Fibroblast of lung (primary cell): ENCODE results near the gene EXOC5. TPM values are rescaled to one million over a fixed set of nuclear protein-coding genes. Genes with fewer than 3 reads are reported as not detected.

Experiments used
- DNase-seq, 2 donors: peaks; one replicate each; pipeline versions ENCODE4 v3.0.0 to v3.0.0-alpha.2; 2010; ENCODE audit warnings: low read depth in 2 of 2
- H2AFZ ChIP-seq: 2 replicates; pipeline ENCODE4 v1.5.1; 2012; ENCODE audit warnings: low read length, control low read depth, inconsistent platforms
- H3K27ac ChIP-seq: 2 replicates; pipeline ENCODE4 v1.5.1; 2011; ENCODE audit warnings: low read length, control low read depth; ENCODE audit not compliant: insufficient read depth
- H3K27me3 ChIP-seq: 2 replicates; pipeline ENCODE4 v1.5.1; 2011; ENCODE audit warnings: mild to moderate bottlenecking, low read length; ENCODE audit not compliant: control insufficient read depth, insufficient read depth
- H3K36me3 ChIP-seq: 2 replicates; pipeline ENCODE4 v1.5.1; 2011; ENCODE audit warnings: low read length; ENCODE audit not compliant: control insufficient read depth, insufficient read depth
- H3K4me1 ChIP-seq: 2 replicates; pipeline ENCODE4 v1.5.1; 2011; ENCODE audit warnings: low read length; ENCODE audit not compliant: control insufficient read depth, insufficient read depth; ENCODE audit errors: extremely low read depth
- H3K4me2 ChIP-seq: 2 replicates; pipeline ENCODE4 v1.5.1; 2011; ENCODE audit warnings: low read length, control low read depth; ENCODE audit not compliant: insufficient read depth; ENCODE audit errors: extremely low read depth
- H3K4me3 ChIP-seq, 4 experiments: fragments of 200-600 bp in 1 of 4; sonication (generic) in 1 of 4; replicated peaks in 1 of 4; 2 replicates each; pipeline ENCODE4 v1.5.1; 2011 to 2016; ENCODE audit warnings: low read length in 4 of 4, low read depth in 3 of 4, mild to moderate bottlenecking in 3 of 4, control low read depth in 2 of 4, inconsistent platforms in 1 of 4, mixed read lengths in 1 of 4; ENCODE audit not compliant: insufficient read depth in 1 of 4; ENCODE audit errors: control extremely low read depth in 1 of 4
- H3K79me2 ChIP-seq: 2 replicates; pipeline ENCODE4 v1.5.1; 2012; ENCODE audit warnings: mild to moderate bottlenecking, low read length, inconsistent platforms; ENCODE audit not compliant: control insufficient read depth, insufficient read depth
- H3K9ac ChIP-seq: 2 replicates; pipeline ENCODE4 v1.5.1; 2011; ENCODE audit warnings: mild to moderate bottlenecking, low read length, control low read depth; ENCODE audit not compliant: insufficient read depth
- H3K9me3 ChIP-seq: 2 replicates; pipeline ENCODE4 v1.5.1; 2012; ENCODE audit warnings: low read depth, low read length; ENCODE audit not compliant: control insufficient read depth, insufficient read depth
- H4K20me1 ChIP-seq: 2 replicates; pipeline ENCODE4 v1.5.1; 2011; ENCODE audit warnings: low read length; ENCODE audit not compliant: control insufficient read depth, insufficient read depth; ENCODE audit errors: extremely low read depth
- CTCF ChIP-seq, 2 donors: IDR thresholded peaks in 1 of 2; conservative IDR thresholded peaks in 1 of 2; 1 replicate in 1 of 2; 2 replicates in 1 of 2; pipeline ENCODE4 v1.5.1; 2011 to 2012; ENCODE audit warnings: low read length in 2 of 2, control low read depth in 1 of 2, inconsistent platforms in 1 of 2, low read depth in 1 of 2, mild to moderate bottlenecking in 1 of 2
- EZH2 ChIP-seq: IDR thresholded peaks from 2 replicates; pipeline ENCODE4 v1.5.1; 2012; ENCODE audit warnings: low read length, control low read depth, mild to moderate bottlenecking; ENCODE audit errors: missing control alignments
- polyA plus RNA-seq, 2 donors: library from polyadenylated mRNA; depleted of rRNA in 1 of 2; stranded (reverse) in 1 of 2; unstranded in 1 of 2; fragments of >200 nt; gene quantifications; 2 replicates each; pipeline ENCODE4 v1.2.1, GENCODE V29; 2011 to 2012; ENCODE audit warnings: missing spikeins in 1 of 2
- total RNA-seq: library from RNA; depleted of rRNA; stranded (reverse); fragments of >200 nt; gene quantifications from 2 replicates; pipeline ENCODE4 v1.2.1, GENCODE V29; 2014

The EXOC5 gene
- total and polyA plus RNA-seq, 2 donors (not counting 1 experiment from before 2014, with no cell fraction given), result 38.0 to 84.0 TPM

DNA sequence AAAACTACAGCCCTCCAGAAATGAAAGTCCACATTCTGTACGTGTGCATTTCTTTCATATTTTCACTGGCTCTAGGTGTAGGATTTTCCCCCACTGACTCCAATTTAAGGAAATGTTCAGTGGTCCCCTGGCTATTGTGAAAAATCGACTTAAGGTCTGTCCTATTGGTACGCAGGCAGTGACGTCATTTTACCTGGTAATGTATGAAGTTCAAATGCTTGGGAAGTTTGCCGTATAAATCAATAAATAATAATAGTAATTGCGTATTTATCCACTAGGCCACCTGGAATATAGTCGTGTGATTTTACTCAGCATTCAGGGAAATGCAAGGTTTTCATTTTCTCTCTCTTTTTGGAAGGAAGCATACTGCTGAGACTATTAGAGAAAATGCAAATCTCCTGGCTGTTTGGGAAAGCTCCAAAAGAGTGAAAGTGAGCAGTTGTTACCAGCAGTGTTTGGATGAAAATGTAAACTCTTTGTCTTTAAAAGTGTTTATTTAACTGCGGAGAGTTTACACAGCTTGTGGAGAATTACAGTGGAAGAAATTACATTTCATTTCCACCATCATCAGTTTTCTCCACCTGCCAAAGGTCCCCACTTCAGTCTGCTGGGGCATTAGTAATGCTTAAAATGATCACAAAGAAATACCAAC lies 107.0 kb downstream of the EXOC5 start:
- no peak overlapping the region for H3K9ac ChIP-seq
- H3K9me3 ChIP-seq, result no peaks in the 10 kb centered on the region
- no peak for DNase-seq
- no peak overlapping the region for H3K27ac ChIP-seq
- H3K4me1 ChIP-seq, result no peaks in the 10 kb centered on the region
- H3K4me2 ChIP-seq, result no peak overlapping the region
- H3K4me3 ChIP-seq, result no peak overlapping the region
- no peak overlapping the region for H2AFZ ChIP-seq
- H3K79me2 ChIP-seq, result no peaks in the 10 kb centered on the region
- H4K20me1 ChIP-seq, result no peaks in the 10 kb centered on the region
- TF ChIP-seq EZH2, result no peak
- no peak for TF ChIP-seq CTCF (conservative IDR thresholded peaks at IDR 0.05 in 1 of 2, IDR thresholded peaks at IDR 0.05 in 1 of 2; ENCODE audit: low read depth in 1 of 2, low read length in 2 of 2)
- no peaks in the 10 kb centered on the region for H3K36me3 ChIP-seq
- H3K27me3 ChIP-seq, result no peaks in the 10 kb centered on the region

DNA sequence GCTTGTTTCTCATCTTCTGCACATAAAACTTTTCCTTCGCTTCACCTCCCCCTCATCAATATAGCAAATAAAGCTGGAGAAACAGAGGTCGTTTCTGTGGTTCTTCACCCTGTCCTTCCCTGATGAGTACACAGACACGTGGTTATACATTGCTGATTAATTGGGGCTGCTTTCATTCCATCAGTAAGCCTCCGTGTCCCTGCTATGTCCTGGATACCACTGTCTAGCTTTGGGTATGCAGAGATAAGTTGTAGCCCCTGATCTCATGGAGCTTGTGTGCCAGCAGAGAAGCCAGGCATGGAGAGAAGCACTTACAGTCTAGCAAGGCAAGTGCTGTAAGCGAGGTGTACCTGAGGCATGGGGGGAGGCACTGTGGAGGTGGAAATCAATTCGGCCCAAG lies 108.4 kb downstream of the EXOC5 start:
- no peaks in the 10 kb centered on the region for H3K27me3 ChIP-seq
- no peak for TF ChIP-seq CTCF (conservative IDR thresholded peaks at IDR 0.05 in 1 of 2, IDR thresholded peaks at IDR 0.05 in 1 of 2; ENCODE audit: low read depth in 1 of 2, low read length in 2 of 2)
- no peak for TF ChIP-seq EZH2
- no peak overlapping the region for H3K4me3 ChIP-seq
- H3K9ac ChIP-seq, result no peak overlapping the region
- no peak for DNase-seq
- H3K4me1 ChIP-seq, result no peaks in the 10 kb centered on the region
- H3K9me3 ChIP-seq, result no peaks in the 10 kb centered on the region
- no peak overlapping the region for H3K4me2 ChIP-seq
- H2AFZ ChIP-seq, result no peak overlapping the region
- no peaks in the 10 kb centered on the region for H3K79me2 ChIP-seq
- no peaks in the 10 kb centered on the region for H4K20me1 ChIP-seq
- H3K36me3 ChIP-seq, result no peaks in the 10 kb centered on the region
- H3K27ac ChIP-seq, result no peak overlapping the region

GRCh38 chr14:57153286-57153685 lies 115.4 kb downstream of the EXOC5 start:
- no peaks in the 10 kb centered on the region for H4K20me1 ChIP-seq
- no peaks in the 10 kb centered on the region for H3K27me3 ChIP-seq
- H3K36me3 ChIP-seq, result no peaks in the 10 kb centered on the region
- no peak overlapping the region for H3K9ac ChIP-seq
- no peak overlapping the region for H3K4me3 ChIP-seq
- H3K4me2 ChIP-seq, result no peak overlapping the region
- TF ChIP-seq CTCF (conservative IDR thresholded peaks at IDR 0.05 in 1 of 2, IDR thresholded peaks at IDR 0.05 in 1 of 2; ENCODE audit: low read depth in 1 of 2, low read length in 2 of 2), result no peak
- no peak for TF ChIP-seq EZH2
- no peaks in the 10 kb centered on the region for H3K4me1 ChIP-seq
- no peaks in the 10 kb centered on the region for H3K79me2 ChIP-seq
- H2AFZ ChIP-seq, result no peak overlapping the region
- H3K9me3 ChIP-seq, result no peaks in the 10 kb centered on the region
- H3K27ac ChIP-seq, result no peak overlapping the region
- no peak for DNase-seq

Other genes starting within 250 kb of the EXOC5 start
- 13.9 and 15.2 TPM in 2 replicates for gene AP5M1, start 66 bp upstream of the EXOC5 start, total RNA-seq
- 28.8 and 40.2 TPM in 2 replicates for gene AP5M1, start 66 bp upstream of the EXOC5 start, polyA plus RNA-seq
- gene NAA30, start 121.7 kb upstream of the EXOC5 start, total RNA-seq, result 14.6 and 15.2 TPM in 2 replicates
- gene NAA30, start 121.7 kb upstream of the EXOC5 start, polyA plus RNA-seq, result 12.1 and 13.8 TPM in 2 replicates
- not detected in 2 replicates for gene CCDC198, start 225.0 kb upstream of the EXOC5 start, total RNA-seq
- not detected in 2 replicates for gene CCDC198, start 225.0 kb upstream of the EXOC5 start, polyA plus RNA-seq